ENCODE data around the gene CTSH. TPM values are rescaled to one million over a fixed set of nuclear protein-coding genes. Genes with fewer than 3 reads are reported as not detected.

Gene CTSH
- total RNA-seq, 2 donors from 2014 or later, result 109 to 116 TPM

DNA sequence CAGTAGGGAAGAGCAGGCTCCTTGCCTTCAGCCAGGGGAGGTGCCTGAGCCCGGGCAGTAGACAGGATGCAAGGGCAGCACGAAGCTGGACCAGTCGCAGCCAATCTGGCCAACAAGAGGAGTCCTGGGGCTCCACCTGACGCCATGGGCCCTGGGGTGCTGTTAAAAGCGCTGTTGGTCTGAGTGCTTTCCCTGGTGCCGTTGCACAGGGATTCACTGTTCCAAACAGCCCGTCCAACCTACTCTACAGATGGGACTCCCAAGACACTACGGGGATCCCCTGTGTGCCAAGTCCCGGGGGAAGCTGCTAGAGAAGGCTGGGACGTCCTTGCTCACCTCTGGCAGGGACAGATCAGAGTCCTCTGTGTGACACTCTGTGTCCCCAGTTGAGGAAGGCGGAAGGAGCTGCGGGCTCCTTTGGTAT is 632 bp downstream of the CTSH start:
- no peaks in the 10 kb centered on the region for H3K36me3 Mint-ChIP-seq (ENCODE audit: low read depth)
- H3K4me1 Mint-ChIP-seq, result peaks cover 27% of the 10 kb centered on the region
- H3K27me3 Mint-ChIP-seq, result no peaks in the 10 kb centered on the region
- peak; percentile 38 for ATAC-seq
- no peaks in the 10 kb centered on the region for H3K9me3 ChIP-seq (ENCODE audit: control insufficient read depth, low read length, poor library complexity, severe bottlenecking)
- peak overlapping the region; percentile 95 for H3K4me3 Mint-ChIP-seq
- no peak for DNase-seq
- peak overlapping the region; percentile 95 for H3K27ac Mint-ChIP-seq

DNA sequence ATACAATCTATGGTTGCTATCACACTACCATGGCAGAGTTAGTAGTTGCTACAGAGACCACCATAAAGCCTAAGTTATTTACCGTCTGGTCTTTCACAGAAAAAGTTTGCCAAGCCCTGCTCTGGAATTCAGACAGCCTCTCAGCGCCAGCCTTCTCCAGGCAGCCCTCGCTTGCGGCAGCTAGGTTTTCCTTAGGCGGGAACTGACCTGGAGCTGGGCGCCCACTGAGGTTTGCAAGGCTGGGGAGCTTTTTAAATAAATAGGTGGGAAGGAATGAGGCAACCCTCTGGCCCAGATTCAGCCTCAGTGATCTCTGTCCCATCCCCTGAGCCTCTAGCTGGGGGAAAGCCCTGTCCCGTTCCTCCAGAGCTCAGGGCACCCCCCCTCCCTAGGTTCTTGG is 1.2 kb downstream of the CTSH start:
- ATAC-seq (no peak), DNase-seq (no peak)
- H3K27ac Mint-ChIP-seq, result peak overlapping the region; percentile 95
- no peaks in the 10 kb centered on the region for H3K9me3 ChIP-seq (ENCODE audit: control insufficient read depth, low read length, poor library complexity, severe bottlenecking)
- peaks cover 30% of the 10 kb centered on the region for H3K4me1 Mint-ChIP-seq
- no peaks in the 10 kb centered on the region for H3K27me3 Mint-ChIP-seq
- no peaks in the 10 kb centered on the region for H3K36me3 Mint-ChIP-seq (ENCODE audit: low read depth)
- H3K4me3 Mint-ChIP-seq, result peak overlapping the region; percentile 95

DNA sequence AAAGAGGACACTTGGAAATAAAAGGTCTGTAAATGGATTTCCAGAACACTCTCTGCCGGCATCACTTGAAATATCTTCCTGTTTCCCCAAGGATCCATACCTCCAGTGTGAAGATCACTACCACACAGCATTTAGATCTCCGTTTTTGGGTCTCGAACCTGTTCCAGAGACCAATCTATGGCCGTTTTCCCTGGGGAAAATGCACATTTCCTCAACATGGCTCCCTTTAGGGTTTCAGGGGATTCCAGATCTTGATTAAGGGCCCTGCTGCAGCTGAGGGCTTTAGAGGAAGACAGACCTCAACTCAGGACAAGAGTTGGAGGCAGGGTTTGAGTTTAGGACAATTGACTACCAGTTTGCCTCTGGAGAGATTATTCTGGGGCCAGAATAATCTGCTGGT is 2.1 kb downstream of the CTSH start:
- no peak for DNase-seq
- peak overlapping the region; percentile 95 for H3K4me3 Mint-ChIP-seq
- H3K27ac Mint-ChIP-seq, result peak overlapping the region; percentile 95
- no peaks in the 10 kb centered on the region for H3K36me3 Mint-ChIP-seq (ENCODE audit: low read depth)
- no peak for ATAC-seq
- H3K9me3 ChIP-seq (ENCODE audit: control insufficient read depth, low read length, poor library complexity, severe bottlenecking), result no peaks in the 10 kb centered on the region
- peaks cover 38% of the 10 kb centered on the region for H3K4me1 Mint-ChIP-seq
- H3K27me3 Mint-ChIP-seq, result no peaks in the 10 kb centered on the region

DNA sequence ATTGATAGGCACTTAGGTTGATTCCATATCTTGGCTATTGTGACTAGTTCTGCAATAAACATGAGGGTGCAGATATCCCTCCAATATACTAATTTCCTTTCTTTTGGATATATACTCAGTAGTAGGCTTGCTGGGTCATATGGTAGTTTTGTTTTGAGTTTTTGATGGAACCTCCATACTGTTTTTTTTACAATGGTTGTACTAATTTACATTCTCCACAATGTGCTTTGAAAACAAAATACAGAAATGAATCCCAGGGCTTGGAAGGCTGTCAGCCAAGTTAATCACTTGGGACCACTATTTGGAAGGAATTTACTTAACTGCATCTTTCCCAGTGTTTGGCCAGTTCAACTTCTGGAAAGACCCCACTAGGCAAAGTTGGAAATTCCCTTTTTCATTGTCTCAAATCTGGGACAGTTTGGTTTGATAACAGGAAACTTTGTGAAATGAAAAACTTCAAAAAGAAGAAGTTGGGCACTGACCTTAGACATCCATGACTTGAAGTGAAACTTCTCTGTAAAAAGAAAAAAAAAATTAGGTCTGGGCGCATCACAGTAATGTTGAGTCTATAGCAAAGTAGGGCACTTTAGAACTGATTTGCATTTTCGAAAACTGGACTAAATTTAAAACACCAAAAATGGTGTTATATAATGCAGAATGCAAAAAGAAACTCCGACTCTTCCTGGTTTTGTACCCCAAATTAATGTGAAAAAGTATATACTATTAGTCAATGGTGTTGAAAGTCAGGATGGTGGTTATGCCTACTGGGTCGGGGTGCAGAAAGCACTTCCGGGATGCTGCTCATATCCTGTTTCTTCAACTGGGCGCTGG is 6.0 kb downstream of the CTSH start:
- H3K4me3 Mint-ChIP-seq, result peak overlapping the region; percentile 84
- no peaks in the 10 kb centered on the region for H3K9me3 ChIP-seq (ENCODE audit: control insufficient read depth, low read length, poor library complexity, severe bottlenecking)
- DNase-seq (peak in 1 of 3 donors; percentile 33), ATAC-seq (peak; percentile 74)
- H3K27ac Mint-ChIP-seq, result peak overlapping the region; percentile 95
- H3K27me3 Mint-ChIP-seq, result no peaks in the 10 kb centered on the region
- H3K36me3 Mint-ChIP-seq (ENCODE audit: low read depth), result peaks cover 2% of the 10 kb centered on the region
- peaks cover 45% of the 10 kb centered on the region for H3K4me1 Mint-ChIP-seq

DNA sequence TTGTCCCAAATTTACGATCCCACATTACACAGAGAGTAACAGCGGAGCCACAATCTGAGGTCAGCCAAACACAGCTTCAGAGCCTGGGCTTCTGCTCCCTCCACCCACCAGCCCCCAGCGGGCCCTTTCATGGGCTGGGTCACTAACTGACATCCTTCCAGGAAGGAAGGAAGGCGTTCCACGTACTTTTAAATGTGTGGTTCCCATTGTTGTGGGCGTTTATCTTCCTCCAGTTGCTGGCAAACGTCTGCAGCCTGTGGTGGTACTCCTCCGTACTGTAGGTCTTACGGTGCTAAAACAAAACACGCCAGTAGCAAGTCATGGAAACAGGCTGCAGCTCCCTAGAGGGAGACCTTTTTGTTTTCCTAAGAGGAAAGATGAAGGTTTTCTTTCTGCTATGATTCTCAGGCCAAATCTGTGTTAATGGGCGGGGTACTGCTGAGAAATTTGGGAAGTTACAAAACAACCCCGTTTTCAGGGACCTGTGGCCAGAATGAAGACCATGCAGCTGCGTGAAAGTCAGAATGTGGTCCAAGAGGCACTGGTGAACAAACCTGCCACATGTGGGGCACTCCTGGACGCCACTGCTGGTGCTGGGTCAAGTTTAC is 7.6 kb downstream of the CTSH start:
- Mint-ChIP-seq H3K27me3 (no peaks in the 10 kb centered on the region), H3K36me3 (ENCODE audit: low read depth) (peaks cover 4% of the 10 kb centered on the region), H3K4me1 (peaks cover 36% of the 10 kb centered on the region), H3K27ac (peak overlapping the region; percentile 95), H3K4me3 (peak overlapping the region; percentile 55)
- DNase-seq, result no peak
- ATAC-seq, result peak; percentile 39
- no peaks in the 10 kb centered on the region for H3K9me3 ChIP-seq (ENCODE audit: control insufficient read depth, low read length, poor library complexity, severe bottlenecking)

DNA sequence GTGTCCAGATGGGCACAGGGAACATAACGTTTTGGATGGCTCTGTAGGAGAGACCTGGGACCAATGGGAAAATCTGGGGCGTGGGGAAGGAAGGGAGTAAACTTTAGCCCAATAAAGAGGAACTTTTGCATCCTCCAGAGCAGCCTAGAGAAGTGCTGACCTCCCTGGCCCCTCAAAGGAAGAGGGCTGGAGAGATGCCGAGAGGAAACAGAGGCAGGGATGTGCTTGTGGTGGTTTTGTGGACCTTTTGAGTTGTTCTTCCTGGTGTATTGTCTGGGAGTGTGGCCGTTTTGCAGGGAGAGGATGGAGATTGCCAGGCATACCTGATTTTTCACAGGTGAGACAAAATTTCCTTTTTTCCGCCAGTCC is 10.2 kb downstream of the CTSH start:
- peaks cover 4% of the 10 kb centered on the region for H3K36me3 Mint-ChIP-seq (ENCODE audit: low read depth)
- H3K4me3 Mint-ChIP-seq, result peak overlapping the region; percentile 57
- H3K27ac Mint-ChIP-seq, result peak overlapping the region; percentile 95
- no peaks in the 10 kb centered on the region for H3K27me3 Mint-ChIP-seq
- H3K9me3 ChIP-seq (ENCODE audit: control insufficient read depth, low read length, poor library complexity, severe bottlenecking), result no peaks in the 10 kb centered on the region
- ATAC-seq, result no peak
- no peak for DNase-seq
- peaks cover 35% of the 10 kb centered on the region for H3K4me1 Mint-ChIP-seq

DNA sequence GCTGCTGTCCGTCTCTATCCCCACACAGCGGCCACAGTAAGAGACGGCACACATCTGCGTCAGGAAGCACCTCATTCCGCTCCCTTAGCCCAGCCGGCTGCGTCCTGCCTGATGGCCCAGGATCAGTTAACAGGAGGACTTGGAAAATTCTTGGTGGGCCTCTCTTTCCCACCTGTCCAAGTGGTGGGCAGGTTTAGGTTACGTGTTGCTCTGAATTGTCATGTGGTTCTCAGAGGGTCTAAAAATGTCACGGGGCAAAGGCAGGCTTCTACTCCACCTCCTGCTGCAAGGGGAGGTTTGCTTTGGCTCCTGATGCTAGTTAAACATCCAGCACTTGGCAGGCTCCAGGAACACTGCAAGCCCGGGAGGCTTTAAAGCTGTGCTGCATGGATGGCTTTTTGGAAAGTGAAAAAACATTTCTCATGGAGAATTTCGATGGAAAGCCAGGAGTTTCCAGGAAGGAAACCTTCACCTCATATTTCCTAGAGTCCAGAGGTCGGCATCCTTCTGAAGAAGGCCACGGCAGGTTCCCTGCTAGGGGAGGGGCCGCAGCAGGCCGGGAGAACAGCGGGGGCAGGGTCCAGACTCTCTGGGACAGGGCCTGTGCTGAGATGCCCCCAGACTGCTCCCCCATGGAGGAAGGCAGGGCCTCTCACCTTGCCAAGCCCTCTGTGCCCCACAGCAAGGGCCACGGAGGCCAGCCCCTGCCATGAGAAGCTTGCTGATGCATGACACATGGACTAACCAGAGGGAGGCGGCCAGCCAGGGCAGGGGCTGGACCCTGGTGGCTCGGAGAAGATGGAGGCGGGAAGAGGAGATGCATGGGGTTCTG is 10.8 kb downstream of the CTSH start:
- peaks cover 29% of the 10 kb centered on the region for H3K4me1 Mint-ChIP-seq
- DNase-seq (no peak), ATAC-seq (no peak)
- no peaks in the 10 kb centered on the region for H3K9me3 ChIP-seq (ENCODE audit: control insufficient read depth, low read length, poor library complexity, severe bottlenecking)
- H3K4me3 Mint-ChIP-seq, result peak overlapping the region; percentile 57
- no peaks in the 10 kb centered on the region for H3K27me3 Mint-ChIP-seq
- H3K36me3 Mint-ChIP-seq (ENCODE audit: low read depth), result peaks cover 4% of the 10 kb centered on the region
- peak overlapping the region; percentile 95 for H3K27ac Mint-ChIP-seq

DNA sequence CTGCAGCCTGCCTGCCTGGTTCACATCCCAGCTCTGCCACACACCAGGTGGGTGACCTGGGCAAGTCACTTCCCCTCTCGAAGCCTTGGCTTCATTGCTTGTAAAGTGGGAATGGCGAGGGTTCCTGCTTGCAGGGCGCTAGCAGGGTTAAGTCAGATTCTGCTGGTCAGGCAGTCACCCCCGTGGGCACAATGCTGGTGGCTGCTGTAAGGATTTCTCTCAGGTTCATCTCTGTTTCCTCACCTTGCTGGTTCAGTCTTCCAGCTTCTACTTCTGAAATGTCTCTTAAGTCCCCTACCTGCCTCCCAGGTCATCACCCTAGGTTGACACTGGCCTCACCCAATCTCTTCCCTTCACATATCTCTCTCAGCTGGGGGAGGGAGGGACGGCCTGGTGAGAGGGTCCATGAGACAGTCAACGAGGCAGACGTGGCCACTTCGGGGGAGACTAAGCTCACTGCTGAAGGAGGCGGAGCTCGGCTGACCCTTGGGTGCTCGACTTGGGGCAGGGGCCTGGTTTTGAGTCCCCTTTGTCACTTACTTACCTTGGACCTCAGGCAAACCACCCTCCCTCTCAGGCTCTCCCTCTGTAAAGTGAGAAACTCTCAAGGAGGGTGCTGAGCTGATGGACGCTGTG is 11.5 kb downstream of the CTSH start:
- H3K4me3 Mint-ChIP-seq, result no peak overlapping the region
- ATAC-seq (no peak), DNase-seq (no peak)
- H3K4me1 Mint-ChIP-seq, result peaks cover 24% of the 10 kb centered on the region
- peak overlapping the region; percentile 24 for H3K27ac Mint-ChIP-seq
- no peaks in the 10 kb centered on the region for H3K9me3 ChIP-seq (ENCODE audit: control insufficient read depth, low read length, poor library complexity, severe bottlenecking)
- H3K27me3 Mint-ChIP-seq, result no peaks in the 10 kb centered on the region
- H3K36me3 Mint-ChIP-seq (ENCODE audit: low read depth), result peaks cover 4% of the 10 kb centered on the region

DNA sequence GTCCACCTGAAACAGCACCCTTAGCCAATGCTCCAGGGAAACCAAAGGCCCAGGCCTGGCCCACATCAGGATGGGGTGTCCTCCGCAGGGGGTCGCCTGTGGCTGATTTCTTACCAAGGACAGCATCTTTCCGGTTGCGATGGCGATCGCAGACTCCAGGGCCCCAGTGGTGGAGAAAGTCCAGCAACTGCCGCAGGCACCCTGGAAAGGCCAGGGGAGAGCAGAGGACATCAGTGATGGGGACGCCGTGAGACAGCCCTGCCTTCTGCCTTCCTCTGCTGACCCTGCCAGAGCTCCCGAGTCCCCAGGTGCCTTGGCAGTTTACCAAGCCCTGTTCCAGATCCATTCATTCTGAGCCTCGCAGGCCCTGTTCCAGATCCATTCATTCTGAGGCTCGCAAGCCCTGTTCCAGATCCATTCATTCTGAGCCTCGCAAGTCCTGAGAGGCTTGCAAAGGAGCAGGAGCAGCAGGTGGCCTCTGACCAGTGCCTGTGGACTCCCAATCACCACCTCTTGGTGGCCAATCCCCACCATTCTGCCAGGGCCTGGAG is 12.5 kb downstream of the CTSH start:
- DNase-seq (no peak), ATAC-seq (no peak)
- Mint-ChIP-seq H3K27ac (peak overlapping the region; percentile 24), H3K4me1 (peaks cover 18% of the 10 kb centered on the region), H3K4me3 (no peak overlapping the region), H3K36me3 (ENCODE audit: low read depth) (peaks cover 4% of the 10 kb centered on the region), H3K27me3 (no peaks in the 10 kb centered on the region)
- H3K9me3 ChIP-seq (ENCODE audit: control insufficient read depth, low read length, poor library complexity, severe bottlenecking), result no peaks in the 10 kb centered on the region

DNA sequence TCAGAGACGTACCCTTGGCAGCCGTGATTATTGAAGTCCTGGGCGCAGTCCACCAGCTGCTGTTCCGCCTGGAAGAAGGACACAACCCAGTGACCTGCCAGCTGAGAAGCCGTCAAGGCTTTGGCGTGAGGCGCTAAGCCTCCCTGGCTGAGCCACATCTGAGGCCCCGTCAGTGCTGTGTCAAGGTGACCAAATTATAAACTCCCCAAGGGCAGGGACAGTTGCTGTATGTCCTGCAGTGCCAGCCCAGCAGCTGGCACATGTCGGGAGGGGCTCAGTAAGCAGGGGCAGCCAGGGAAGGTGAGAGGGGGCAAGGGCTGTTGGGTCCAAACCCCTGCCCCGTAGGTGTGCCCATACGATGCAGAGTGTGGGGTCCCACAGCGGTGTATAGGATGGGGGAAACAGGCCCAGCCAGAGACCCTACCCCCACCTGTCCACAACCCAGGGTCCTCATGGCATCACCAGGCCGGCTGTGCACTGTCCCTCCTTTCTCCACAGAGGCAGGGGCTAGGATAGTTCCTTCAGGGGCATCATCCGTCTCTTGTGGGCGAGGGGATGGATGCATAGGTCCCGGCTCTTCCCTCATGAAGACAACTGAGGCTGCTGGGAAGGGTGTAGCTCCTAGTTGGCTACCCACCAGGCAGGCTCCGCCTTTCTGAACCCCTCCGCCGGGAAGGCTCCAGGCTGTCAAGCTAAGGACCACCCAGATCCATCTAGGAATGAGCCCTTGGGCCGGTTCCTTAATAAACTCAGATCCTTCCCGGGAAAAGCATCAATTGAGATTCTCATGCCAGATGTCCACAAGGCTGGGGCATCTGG is 13.2 kb downstream of the CTSH start:
- DNase-seq (no peak), ATAC-seq (no peak)
- H3K9me3 ChIP-seq (ENCODE audit: control insufficient read depth, low read length, poor library complexity, severe bottlenecking), result no peaks in the 10 kb centered on the region
- Mint-ChIP-seq H3K4me1 (peaks cover 17% of the 10 kb centered on the region), H3K4me3 (no peak overlapping the region), H3K27me3 (no peaks in the 10 kb centered on the region), H3K27ac (peak overlapping the region; percentile 24), H3K36me3 (ENCODE audit: low read depth) (peaks cover 4% of the 10 kb centered on the region)

DNA sequence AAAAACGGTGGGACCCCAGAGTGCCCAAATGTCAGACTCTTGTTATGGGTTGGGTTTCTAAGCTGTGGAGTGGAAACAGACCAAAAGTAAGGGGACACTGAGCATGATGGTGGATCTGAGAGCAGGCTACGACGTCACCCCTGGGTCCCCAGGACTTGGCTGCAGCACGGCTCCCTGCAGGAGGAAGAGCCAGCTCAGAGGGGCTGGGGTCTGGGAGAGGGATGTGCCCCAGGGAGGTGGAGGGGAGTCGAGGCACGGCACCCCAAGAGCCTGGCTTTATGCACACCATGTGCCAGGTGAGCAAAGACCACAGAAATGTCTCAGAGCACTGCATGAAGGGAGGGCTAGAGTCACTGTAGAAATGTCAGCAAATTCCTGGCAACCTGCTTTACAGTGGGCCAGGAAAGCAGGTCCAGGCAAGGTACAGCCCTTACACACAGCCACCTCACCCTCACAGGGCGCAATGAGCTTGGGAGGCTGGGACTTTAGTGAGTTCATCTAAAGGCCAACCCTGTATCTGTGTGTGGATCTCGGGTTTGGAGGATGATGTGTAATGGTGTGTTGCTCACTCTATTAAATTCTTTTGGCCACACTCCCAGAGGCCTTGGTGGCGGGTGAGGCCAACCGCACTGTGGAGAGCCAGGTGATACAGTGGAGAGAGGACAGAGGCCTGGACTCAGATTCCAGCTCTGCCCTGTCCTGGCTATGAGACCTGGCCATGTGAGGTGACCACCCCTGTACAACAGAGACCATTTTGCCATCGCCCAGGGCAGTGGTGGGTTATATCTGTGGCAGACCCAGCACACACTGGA is 14.1 kb downstream of the CTSH start:
- Mint-ChIP-seq H3K27me3 (no peaks in the 10 kb centered on the region), H3K27ac (no peak overlapping the region), H3K36me3 (ENCODE audit: low read depth) (peaks cover 4% of the 10 kb centered on the region), H3K4me1 (peaks cover 13% of the 10 kb centered on the region), H3K4me3 (no peak overlapping the region)
- DNase-seq, result no peak
- no peaks in the 10 kb centered on the region for H3K9me3 ChIP-seq (ENCODE audit: control insufficient read depth, low read length, poor library complexity, severe bottlenecking)
- ATAC-seq, result no peak

Data from T-helper 17 cell (primary cell).